B cell (primary cell): Measurements from ENCODE around the gene NID1.

ENCODE experiments used
- EZH2 ChIP-seq: IDR thresholded peaks from 2 replicates; pipeline ENCODE4 v1.6.1; 2012; ENCODE audit warnings: borderline replicate concordance, low read depth, mild to moderate bottlenecking, moderate library complexity, low read length; ENCODE audit not compliant: insufficient read depth, poor library complexity, severe bottlenecking
- TF ChIP-seq, protein P1 (sequence below): fragments of 200-600 bp; IDR thresholded peaks from one replicate; pipeline ENCODE4 v1.8.0; 2022; ENCODE audit warnings: antibody characterized with exemption, mild to moderate bottlenecking

DNA sequence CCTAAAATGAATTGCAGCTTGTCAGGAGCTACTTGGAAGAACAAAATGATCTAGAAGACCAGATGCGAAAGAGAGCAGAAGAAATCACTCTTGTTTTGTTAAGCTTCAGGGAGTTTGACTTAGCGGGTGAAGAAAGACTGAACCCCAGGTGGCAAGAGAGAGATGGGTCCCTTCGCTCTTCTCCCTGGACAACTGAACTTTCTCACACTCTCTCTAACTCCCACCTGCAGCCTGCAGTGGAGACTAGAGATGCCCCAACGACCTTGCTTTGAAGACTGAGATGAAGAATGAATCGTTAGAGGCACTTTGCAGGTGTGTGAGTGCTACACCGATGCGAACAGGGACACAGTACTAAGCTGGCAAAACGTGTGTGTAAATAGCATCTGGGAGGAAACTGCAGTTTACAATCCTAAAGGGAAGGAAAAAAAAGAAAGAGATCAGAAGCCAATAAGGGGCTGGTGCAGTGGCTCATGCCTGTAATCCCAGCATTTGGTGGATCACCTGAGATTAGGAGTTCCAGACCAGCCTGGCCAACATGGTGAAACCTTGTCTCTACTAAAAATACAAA, 133.6 kb downstream of the NID1 start:
- TF ChIP-seq, protein P1, sequence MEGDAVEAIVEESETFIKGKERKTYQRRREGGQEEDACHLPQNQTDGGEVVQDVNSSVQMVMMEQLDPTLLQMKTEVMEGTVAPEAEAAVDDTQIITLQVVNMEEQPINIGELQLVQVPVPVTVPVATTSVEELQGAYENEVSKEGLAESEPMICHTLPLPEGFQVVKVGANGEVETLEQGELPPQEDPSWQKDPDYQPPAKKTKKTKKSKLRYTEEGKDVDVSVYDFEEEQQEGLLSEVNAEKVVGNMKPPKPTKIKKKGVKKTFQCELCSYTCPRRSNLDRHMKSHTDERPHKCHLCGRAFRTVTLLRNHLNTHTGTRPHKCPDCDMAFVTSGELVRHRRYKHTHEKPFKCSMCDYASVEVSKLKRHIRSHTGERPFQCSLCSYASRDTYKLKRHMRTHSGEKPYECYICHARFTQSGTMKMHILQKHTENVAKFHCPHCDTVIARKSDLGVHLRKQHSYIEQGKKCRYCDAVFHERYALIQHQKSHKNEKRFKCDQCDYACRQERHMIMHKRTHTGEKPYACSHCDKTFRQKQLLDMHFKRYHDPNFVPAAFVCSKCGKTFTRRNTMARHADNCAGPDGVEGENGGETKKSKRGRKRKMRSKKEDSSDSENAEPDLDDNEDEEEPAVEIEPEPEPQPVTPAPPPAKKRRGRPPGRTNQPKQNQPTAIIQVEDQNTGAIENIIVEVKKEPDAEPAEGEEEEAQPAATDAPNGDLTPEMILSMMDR = no peak
- no peak for TF ChIP-seq EZH2
